Measurements from ENCODE around the gene CA5A. TPM values are rescaled to one million over a fixed set of nuclear protein-coding genes. Genes with fewer than 3 reads are reported as not detected.

CA5A gene
- total and polyA plus RNA-seq, 2 of the 13 experiments (the other 11 are each of a cell fraction or from before 2014, with no cell fraction given): 66.8 to 106 TPM

- no peaks in the 10 kb centered on the region for H4K20me1 ChIP-seq (ENCODE audit: insufficient read depth, low read length)
- 95% methylated on average over 29 of the region's 29 CpGs for WGBS (ENCODE audit: low lambda C conversion rate)
- no peaks in the 10 kb centered on the region for H3K9me3 ChIP-seq (ENCODE audit: low read length)
- no peak overlapping the region for H2AFZ ChIP-seq (ENCODE audit: low read length)
- peak; percentile 36; the same call in 1 of the 2 replicates for TF ChIP-seq ZFP91 (CRISPR knock-in tag; IDR thresholded peaks at IDR 0.05; ENCODE audit: borderline replicate concordance)
- peak; percentile 86 for TF ChIP-seq ZBTB38 (CRISPR knock-in tag; IDR thresholded peaks at IDR 0.05)
- TF ChIP-seq REPIN1 (CRISPR knock-in tag; IDR thresholded peaks at IDR 0.05; ENCODE audit: borderline replicate concordance, low read depth): 0 out of 2 replicates have a peak, but pooled peaks have one; percentile 46
- no peak for TF ChIP-seq BRD4 (CRISPR knock-in tag; IDR thresholded peaks at IDR 0.05)
- TF ChIP-seq ZBTB4 (CRISPR knock-in tag; IDR thresholded peaks at IDR 0.05; ENCODE audit: borderline replicate concordance): peak; percentile 34; the same call in 1 of the 2 replicates
- peak; percentile 68 for TF ChIP-seq AGO2 (optimal IDR thresholded peaks at IDR 0.05; ENCODE audit: low read depth, low read length)
- no peak for TF ChIP-seq ZNF766 (CRISPR knock-in tag; IDR thresholded peaks at IDR 0.05; ENCODE audit: borderline replicate concordance)
- TF ChIP-seq ZNF512B (CRISPR knock-in tag; IDR thresholded peaks at IDR 0.05; ENCODE audit: borderline replicate concordance): 0 out of 2 replicates have a peak, but pooled peaks have one; percentile 58
- peaks cover 77% of the 10 kb centered on the region for H3K4me1 ChIP-seq (ENCODE audit: insufficient read depth, low read length)
- in situ Hi-C loops (cut with HindIII; ENCODE audit: extremely low pct_ligation_motif_present, low pct_unique_long_range_greater_than_20kb) (no loop called here), intact Hi-C loops (cut with micrococcal nuclease; ENCODE audit: unreplicated experiment) (no loop called here)
- H3K4me2 ChIP-seq (ENCODE audit: low read depth, low read length): no peak overlapping the region
- 0 out of 5 replicates have a peak, but pooled peaks cover 0 to under 1% of the 10 kb centered on the region in 2 experiments for H3K36me3 ChIP-seq (replicated peaks in 1 of 2; ENCODE audit: control insufficient read depth in 1 of 2, insufficient read depth in 2 of 2, low read length in 2 of 2)
- CTCF ChIA-PET (ENCODE audit: low intra/inter-chr PET ratio, low total read pairs): no interaction called here
- no peak overlapping the region for H3K4me3 ChIP-seq (replicated peaks in 1 of 3; ENCODE audit: insufficient read depth in 1 of 3, low read depth in 2 of 3, low read length in 3 of 3)
- no peaks in the 10 kb centered on the region for H3K79me2 ChIP-seq (ENCODE audit: insufficient read depth, low read length)
- no peak for FAIRE-seq
- no peak overlapping the region for H3K27ac ChIP-seq (ENCODE audit: extremely low read length, insufficient read depth, low read length)
- POLR2A ChIA-PET: interaction anchor here (0.9 to 1.0 kb wide), 2 partner anchors 76 to 110 kb away, joined by 3 read pairs; no protein-coding TSS in a partner anchor
- no peak overlapping the region for H3K9ac ChIP-seq (ENCODE audit: insufficient read depth, low read depth, low read length)
- no TSS peak for BruUV-seq (replicated peaks)
- H3K27me3 ChIP-seq (ENCODE audit: control insufficient read depth in 1 of 2, insufficient read depth in 2 of 2, low read length in 2 of 2): no peaks in the 10 kb centered on the region
- DNase-seq (ENCODE audit: low spot score): no peak
- ATAC-seq: no peak
Measured at GRCh38 chr16:87882436-87883019, 53.8 kb downstream of the CA5A start.
